SK-N-MC (cell line): ENCODE measurements around the gene ATP1B1.

Experiments used
- EZH2 ChIP-seq: fragments of 200-600 bp; sonication (generic); IDR thresholded peaks from one replicate; pipeline ENCODE4 v1.6.1; 2017; ENCODE audit warnings: antibody characterized with exemption
- FOXP2 ChIP-seq: optimal IDR thresholded peaks from 2 replicates; pipeline ENCODE3; 2011; ENCODE audit warnings: mild to moderate bottlenecking, moderate library complexity; ENCODE audit not compliant: insufficient read depth; ENCODE audit errors: extremely low read length, control extremely low read depth
- POLR2AphosphoS5 ChIP-seq: IDR thresholded peaks from 2 replicates; pipeline ENCODE4 v1.6.1; 2012; ENCODE audit warnings: mild to moderate bottlenecking, low read depth, low read length, borderline replicate concordance

DNA sequence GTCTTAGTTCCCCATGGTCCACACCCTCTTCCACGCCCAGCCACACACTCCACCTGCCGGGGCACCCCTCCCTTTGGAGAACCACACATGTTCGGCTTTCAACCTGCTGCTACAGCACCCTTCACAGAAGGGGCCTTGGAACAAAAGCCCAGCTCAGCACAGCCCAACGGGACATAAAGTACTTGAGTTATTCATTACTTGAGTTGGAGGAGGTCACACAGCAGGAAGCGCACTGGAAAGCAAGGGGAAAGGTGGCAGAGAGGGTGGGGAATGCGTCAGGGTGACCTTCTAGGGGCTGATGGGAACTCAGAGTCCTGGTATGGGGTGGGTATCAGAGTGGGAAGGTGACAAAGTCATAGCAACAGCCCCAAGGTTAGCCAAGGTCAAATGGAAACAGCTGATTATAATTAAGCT, 3.0 kb upstream of the ATP1B1 start:
- TF ChIP-seq EZH2: no peak
- TF ChIP-seq POLR2AphosphoS5: no peak
- TF ChIP-seq FOXP2: no peak
